Progenitor cell of endocrine pancreas (in vitro differentiated cells): ENCODE data around the gene LPP. TPM values are rescaled to one million over a fixed set of nuclear protein-coding genes. Genes with fewer than 3 reads are reported as not detected.

ENCODE experiments used
- DNase-seq: peaks from one replicate; pipeline ENCODE4 v3.0.0; 2021; ENCODE audit warnings: low spot score; ENCODE audit not compliant: unreplicated experiment
- H3K27ac Mint-ChIP-seq: 2 replicates; pipeline ENCODE4 v1.8.0; 2021; ENCODE audit warnings: mild to moderate bottlenecking, moderate library complexity, mixed read lengths
- H3K27me3 Mint-ChIP-seq: 2 replicates; pipeline ENCODE4 v1.8.0; 2021; ENCODE audit warnings: mixed read lengths
- H3K36me3 Mint-ChIP-seq: 2 replicates; pipeline ENCODE4 v1.8.0; 2022; ENCODE audit warnings: mixed read lengths; ENCODE audit not compliant: insufficient read depth
- H3K4me1 Mint-ChIP-seq: 2 replicates; pipeline ENCODE4 v1.8.0; 2021; ENCODE audit warnings: low read depth, mixed read lengths
- H3K4me3 Mint-ChIP-seq: 2 replicates; pipeline ENCODE4 v1.8.0; 2021; ENCODE audit warnings: low read depth, mild to moderate bottlenecking, moderate library complexity, mixed read lengths
- H3K9me3 Mint-ChIP-seq: 2 replicates; pipeline ENCODE4 v1.8.0; 2021; ENCODE audit warnings: low read depth, mixed read lengths
- total RNA-seq: library from RNA; stranded (reverse); gene quantifications from 2 replicates; pipeline ENCODE4 v1.2.1, GENCODE V29; 2021
- TF ChIP-seq, protein P1 (sequence below): fragments of 200-600 bp; sonication (generic); IDR thresholded peaks from one replicate; pipeline ENCODE4 v1.5.0; 2021; ENCODE audit warnings: antibody characterized with exemption, mild to moderate bottlenecking; ENCODE audit not compliant: unreplicated experiment

Gene LPP
- total RNA-seq, 1 donor from 2014 or later: 131 TPM

DNA sequence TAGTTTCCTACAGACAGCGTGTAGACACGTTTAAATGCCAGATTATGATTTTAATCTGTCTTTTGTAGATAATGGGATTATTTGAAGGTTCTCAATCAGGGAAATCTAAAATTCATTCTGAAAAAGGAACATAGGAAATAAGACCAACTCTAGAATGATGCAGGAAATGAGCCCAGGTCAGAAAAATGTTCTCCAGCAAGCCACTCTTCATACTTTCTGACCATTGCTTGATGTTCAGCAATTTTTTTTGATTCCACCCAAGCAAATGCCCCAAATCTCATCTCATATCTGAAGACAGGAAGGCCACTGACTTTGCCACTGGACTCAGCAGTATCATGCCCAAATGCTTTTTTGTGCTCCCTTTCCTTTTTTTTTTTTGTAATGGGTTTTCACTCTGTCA, 373.4 kb downstream of the LPP start:
- H3K27me3 Mint-ChIP-seq: no peaks in the 10 kb centered on the region
- peaks cover 10% of the 10 kb centered on the region for H3K4me1 Mint-ChIP-seq
- peaks cover 21% of the 10 kb centered on the region for H3K36me3 Mint-ChIP-seq

GRCh38 chr3:188528396-188528795, 374.4 kb downstream of the LPP start:
- Mint-ChIP-seq H3K4me3 (no peak overlapping the region), H3K27me3 (no peaks in the 10 kb centered on the region), H3K36me3 (peaks cover 21% of the 10 kb centered on the region), H3K4me1 (peaks cover 10% of the 10 kb centered on the region), H3K27ac (no peak overlapping the region), H3K9me3 (no peaks in the 10 kb centered on the region)
- TF ChIP-seq, protein P1, sequence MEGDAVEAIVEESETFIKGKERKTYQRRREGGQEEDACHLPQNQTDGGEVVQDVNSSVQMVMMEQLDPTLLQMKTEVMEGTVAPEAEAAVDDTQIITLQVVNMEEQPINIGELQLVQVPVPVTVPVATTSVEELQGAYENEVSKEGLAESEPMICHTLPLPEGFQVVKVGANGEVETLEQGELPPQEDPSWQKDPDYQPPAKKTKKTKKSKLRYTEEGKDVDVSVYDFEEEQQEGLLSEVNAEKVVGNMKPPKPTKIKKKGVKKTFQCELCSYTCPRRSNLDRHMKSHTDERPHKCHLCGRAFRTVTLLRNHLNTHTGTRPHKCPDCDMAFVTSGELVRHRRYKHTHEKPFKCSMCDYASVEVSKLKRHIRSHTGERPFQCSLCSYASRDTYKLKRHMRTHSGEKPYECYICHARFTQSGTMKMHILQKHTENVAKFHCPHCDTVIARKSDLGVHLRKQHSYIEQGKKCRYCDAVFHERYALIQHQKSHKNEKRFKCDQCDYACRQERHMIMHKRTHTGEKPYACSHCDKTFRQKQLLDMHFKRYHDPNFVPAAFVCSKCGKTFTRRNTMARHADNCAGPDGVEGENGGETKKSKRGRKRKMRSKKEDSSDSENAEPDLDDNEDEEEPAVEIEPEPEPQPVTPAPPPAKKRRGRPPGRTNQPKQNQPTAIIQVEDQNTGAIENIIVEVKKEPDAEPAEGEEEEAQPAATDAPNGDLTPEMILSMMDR: no peak
- no peak for DNase-seq

More for the DNA sequence above, 373.4 kb downstream of the LPP start:
- Mint-ChIP-seq H3K9me3 (no peaks in the 10 kb centered on the region), H3K4me3 (no peak overlapping the region), H3K27ac (no peak overlapping the region)
- no peak for DNase-seq
- TF ChIP-seq, protein P1: no peak

- H3K9me3 Mint-ChIP-seq: no peaks in the 10 kb centered on the region
- no peaks in the 10 kb centered on the region for H3K27me3 Mint-ChIP-seq
- peaks cover 20% of the 10 kb centered on the region for H3K36me3 Mint-ChIP-seq
- H3K4me3 Mint-ChIP-seq: no peak overlapping the region
- peaks cover 10% of the 10 kb centered on the region for H3K4me1 Mint-ChIP-seq
- TF ChIP-seq, protein P1: no peak
- no peak overlapping the region for H3K27ac Mint-ChIP-seq
- no peak for DNase-seq
Measured at GRCh38 chr3:188529228-188529627, 375.3 kb downstream of the LPP start.

DNA sequence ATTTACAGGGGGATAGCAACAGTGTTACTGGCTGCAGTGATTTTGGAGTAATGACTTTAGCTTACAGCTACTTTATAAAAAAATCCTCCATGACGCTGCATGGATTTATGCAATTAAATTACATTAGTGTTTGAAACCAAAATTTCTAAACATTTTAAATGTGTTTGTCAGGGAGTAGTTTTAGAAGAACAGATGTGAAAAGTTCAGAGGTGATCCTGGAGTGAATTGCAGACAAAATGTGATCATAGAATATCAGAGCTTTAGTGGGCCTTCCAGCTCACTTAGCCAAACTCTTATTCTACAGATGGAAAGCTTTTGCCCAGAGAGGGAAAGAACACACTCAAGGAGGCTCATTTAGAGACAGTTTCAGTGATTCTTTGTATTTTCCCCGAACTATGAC, 376.3 kb downstream of the LPP start:
- TF ChIP-seq, protein P1: no peak
- H3K9me3 Mint-ChIP-seq: no peaks in the 10 kb centered on the region
- H3K4me3 Mint-ChIP-seq: no peak overlapping the region
- H3K4me1 Mint-ChIP-seq: peaks cover 10% of the 10 kb centered on the region
- no peaks in the 10 kb centered on the region for H3K27me3 Mint-ChIP-seq
- H3K27ac Mint-ChIP-seq: no peak overlapping the region
- peaks cover 13% of the 10 kb centered on the region for H3K36me3 Mint-ChIP-seq
- no peak for DNase-seq

DNA sequence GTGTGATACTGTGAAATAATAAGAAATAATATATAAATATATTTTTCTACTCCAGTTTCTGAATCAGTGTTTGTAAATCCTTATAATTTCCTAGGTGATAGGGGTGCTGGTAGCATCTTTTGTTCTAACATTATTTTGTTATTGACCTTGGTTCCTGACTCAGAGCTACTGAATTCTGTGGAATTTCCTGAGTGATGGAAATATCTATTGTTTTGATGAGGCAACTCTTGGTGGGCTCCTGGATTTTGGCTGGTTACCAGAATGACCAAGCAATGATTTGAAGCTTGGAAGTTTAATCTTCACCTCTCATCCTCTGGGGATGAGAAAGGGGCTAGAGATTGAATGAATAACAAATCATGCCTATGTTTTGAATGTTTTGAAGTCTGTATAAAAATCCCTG, 377.3 kb downstream of the LPP start:
- TF ChIP-seq, protein P1: no peak
- H3K36me3 Mint-ChIP-seq: peaks cover 6% of the 10 kb centered on the region
- H3K9me3 Mint-ChIP-seq: no peaks in the 10 kb centered on the region
- no peaks in the 10 kb centered on the region for H3K27me3 Mint-ChIP-seq
- no peak for DNase-seq
- no peak overlapping the region for H3K4me3 Mint-ChIP-seq
- no peak overlapping the region for H3K27ac Mint-ChIP-seq
- peaks cover 6% of the 10 kb centered on the region for H3K4me1 Mint-ChIP-seq
